GM23338 (cell line): Measurements from ENCODE around the gene ZFP90. TPM values are rescaled to one million over a fixed set of nuclear protein-coding genes. Genes with fewer than 3 reads are reported as not detected.

Experiments used
- ATAC-seq: fragments of 200-7000 bp; cut with Tn5 transposase; 3 replicates; pipeline ENCODE4 v1.9.1; 2020
- DNase-seq: peaks from one replicate; pipeline ENCODE4 v3.0.0-alpha.2; 2015; ENCODE audit warnings: low spot score
- H2AFZ ChIP-seq: fragments of 200-600 bp; sonication (generic); 2 replicates; pipeline ENCODE4 v1.8.0; 2016; ENCODE audit warnings: antibody characterized with exemption, mild to moderate bottlenecking, moderate library complexity
- H3F3A ChIP-seq: fragments of 200-600 bp; sonication (generic); replicated peaks from 2 replicates; pipeline ENCODE4 v1.8.0; 2017; ENCODE audit warnings: antibody characterized with exemption, mixed run types, low read depth
- H3K27ac ChIP-seq: fragments of 200-600 bp; sonication (generic); 2 replicates; pipeline ENCODE4 v1.6.1; 2016; ENCODE audit warnings: low read depth
- H3K27me3 ChIP-seq: fragments of 200-600 bp; sonication (generic); 2 replicates; pipeline ENCODE4 v1.8.0; 2016; ENCODE audit warnings: mild to moderate bottlenecking, mixed run types, moderate library complexity; ENCODE audit not compliant: insufficient read depth
- H3K36me3 ChIP-seq: fragments of 200-600 bp; sonication (generic); 2 replicates; pipeline ENCODE4 v1.8.0; 2016; ENCODE audit warnings: mild to moderate bottlenecking; ENCODE audit not compliant: insufficient read depth
- H3K4me1 ChIP-seq: fragments of 200-600 bp; sonication (generic); 2 replicates; pipeline ENCODE4 v1.8.0; 2016; ENCODE audit warnings: mild to moderate bottlenecking, moderate library complexity; ENCODE audit not compliant: insufficient read depth
- H3K4me2 ChIP-seq: fragments of 200-600 bp; sonication (generic); 2 replicates; pipeline ENCODE4 v1.7.1; 2017; ENCODE audit warnings: mixed run types
- H3K4me3 ChIP-seq: fragments of 200-600 bp; sonication (generic); 2 replicates; pipeline ENCODE4 v1.6.1; 2016; ENCODE audit warnings: mixed run types
- H3K79me2 ChIP-seq: fragments of 200-600 bp; sonication (generic); replicated peaks from 2 replicates; pipeline ENCODE4 v1.8.0; 2017; ENCODE audit warnings: mild to moderate bottlenecking; ENCODE audit not compliant: insufficient read depth
- H3K9me2 ChIP-seq: fragments of 200-600 bp; sonication (generic); 2 replicates; pipeline ENCODE4 v1.8.0; 2017; ENCODE audit not compliant: insufficient read depth
- H4K20me1 ChIP-seq: fragments of 200-600 bp; sonication (generic); replicated peaks from 2 replicates; pipeline ENCODE4 v1.8.0; 2017; ENCODE audit warnings: mild to moderate bottlenecking; ENCODE audit not compliant: insufficient read depth
- H3K27ac Mint-ChIP-seq: 2 replicates; pipeline ENCODE4 v1.8.0; 2020; ENCODE audit warnings: inconsistent platforms, mild to moderate bottlenecking, moderate library complexity, mixed read lengths
- H3K27me3 Mint-ChIP-seq: 3 replicates; pipeline ENCODE4 v1.8.0; 2022; ENCODE audit warnings: low read depth, mild to moderate bottlenecking, moderate library complexity, mixed read lengths, inconsistent platforms; ENCODE audit not compliant: insufficient read depth, poor library complexity
- H3K36me3 Mint-ChIP-seq: 3 replicates; pipeline ENCODE4 v1.8.0; 2021; ENCODE audit warnings: low read depth, mild to moderate bottlenecking, inconsistent platforms, moderate library complexity, mixed read lengths
- H3K4me1 Mint-ChIP-seq: 3 replicates; pipeline ENCODE4 v1.8.0; 2020; ENCODE audit warnings: mild to moderate bottlenecking, inconsistent platforms, mixed read lengths
- H3K4me3 Mint-ChIP-seq: 3 replicates; pipeline ENCODE4 v1.8.0; 2021; ENCODE audit warnings: moderate library complexity, mild to moderate bottlenecking, inconsistent platforms, mixed read lengths
- H3K9me3 Mint-ChIP-seq: 3 replicates; pipeline ENCODE4 v1.8.0; 2020; ENCODE audit warnings: moderate library complexity, mild to moderate bottlenecking, inconsistent platforms, mixed read lengths
- CREB1 ChIP-seq: fragments of 250-450 bp; sonication (Bioruptor Pico); IDR thresholded peaks from 2 replicates; pipeline ENCODE4 v1.5.0; 2020; ENCODE audit warnings: low read depth, mild to moderate bottlenecking, moderate library complexity
- EZH2 ChIP-seq: fragments of 200-600 bp; sonication (generic); IDR thresholded peaks from one replicate; pipeline ENCODE4 v1.8.0; 2017; ENCODE audit warnings: antibody characterized with exemption, mild to moderate bottlenecking, low read depth; ENCODE audit not compliant: unreplicated experiment
- EZH2phosphoT487 ChIP-seq: fragments of 200-600 bp; sonication (generic); IDR thresholded peaks from one replicate; pipeline ENCODE4 v1.8.1; 2018; ENCODE audit warnings: antibody characterized with exemption; ENCODE audit not compliant: unreplicated experiment
- JUNB ChIP-seq: IDR thresholded peaks from one replicate; pipeline ENCODE4 v1.6.1; 2016; ENCODE audit warnings: antibody characterized with exemption; ENCODE audit not compliant: unreplicated experiment
- NANOG ChIP-seq: IDR thresholded peaks from 2 replicates; pipeline ENCODE4 v1.6.1; 2016; ENCODE audit warnings: antibody characterized with exemption, borderline replicate concordance
- POLR2AphosphoS5 ChIP-seq: IDR thresholded peaks from 2 replicates; pipeline ENCODE4 v1.6.1; 2016; ENCODE audit warnings: antibody characterized with exemption, low read depth
- STAT1 ChIP-seq: IDR thresholded peaks from one replicate; pipeline ENCODE4 v1.6.1; 2016; ENCODE audit warnings: antibody characterized with exemption; ENCODE audit not compliant: unreplicated experiment
- ZNF114 ChIP-seq: fragments of 250-450 bp; sonication (Bioruptor Pico); IDR thresholded peaks from 2 replicates; pipeline ENCODE4 v1.5.0; 2020; ENCODE audit warnings: mild to moderate bottlenecking, moderate library complexity
- ZNF331 ChIP-seq: fragments of 250-450 bp; sonication (Bioruptor Pico); IDR thresholded peaks from 2 replicates; pipeline ENCODE4 v1.5.0; 2020; ENCODE audit warnings: low read depth, mild to moderate bottlenecking, moderate library complexity
- ZNF462 ChIP-seq: fragments of 250-450 bp; sonication (Bioruptor Pico); IDR thresholded peaks from 2 replicates; pipeline ENCODE4 v1.5.0; 2020; ENCODE audit warnings: mild to moderate bottlenecking, moderate library complexity
- polyA plus RNA-seq: library from polyadenylated mRNA; unstranded; fragments of >200 nt; fragmentation: Nextera tagmentation; extraction: Ambion mirVana; gene quantifications from 2 replicates; pipeline ENCODE4 v1.2.1, GENCODE V29; 2016
- total RNA-seq: library from RNA; depleted of rRNA; stranded (reverse); fragments of >200 nt; shearing (Covaris generic); gene quantifications from 2 replicates; pipeline ENCODE4 v1.2.3, GENCODE V29; 2014
- TF ChIP-seq, protein P1 (sequence below), 2 experiments: fragments of 200-600 bp in 1 of 2; sonication (generic) in 1 of 2; conservative IDR thresholded peaks; 2 replicates each; pipeline versions ENCODE4 v1.5.1 to v1.6.1; 2016 to 2017; ENCODE audit warnings: antibody characterized with exemption in 2 of 2, low read depth in 2 of 2, mild to moderate bottlenecking in 2 of 2, moderate library complexity in 1 of 2
- TF ChIP-seq, protein P2 (sequence below): IDR thresholded peaks from 2 replicates; pipeline ENCODE4 v1.6.1; 2016; ENCODE audit warnings: antibody characterized with exemption
- TF ChIP-seq, protein P3 (sequence below): IDR thresholded peaks from one replicate; pipeline ENCODE4 v1.6.1; 2018; ENCODE audit warnings: antibody characterized with exemption; ENCODE audit not compliant: unreplicated experiment

ZFP90 gene
- total and polyA plus RNA-seq, 2 experiments from 2014 or later: 12.8 to 14.6 TPM

DNA sequence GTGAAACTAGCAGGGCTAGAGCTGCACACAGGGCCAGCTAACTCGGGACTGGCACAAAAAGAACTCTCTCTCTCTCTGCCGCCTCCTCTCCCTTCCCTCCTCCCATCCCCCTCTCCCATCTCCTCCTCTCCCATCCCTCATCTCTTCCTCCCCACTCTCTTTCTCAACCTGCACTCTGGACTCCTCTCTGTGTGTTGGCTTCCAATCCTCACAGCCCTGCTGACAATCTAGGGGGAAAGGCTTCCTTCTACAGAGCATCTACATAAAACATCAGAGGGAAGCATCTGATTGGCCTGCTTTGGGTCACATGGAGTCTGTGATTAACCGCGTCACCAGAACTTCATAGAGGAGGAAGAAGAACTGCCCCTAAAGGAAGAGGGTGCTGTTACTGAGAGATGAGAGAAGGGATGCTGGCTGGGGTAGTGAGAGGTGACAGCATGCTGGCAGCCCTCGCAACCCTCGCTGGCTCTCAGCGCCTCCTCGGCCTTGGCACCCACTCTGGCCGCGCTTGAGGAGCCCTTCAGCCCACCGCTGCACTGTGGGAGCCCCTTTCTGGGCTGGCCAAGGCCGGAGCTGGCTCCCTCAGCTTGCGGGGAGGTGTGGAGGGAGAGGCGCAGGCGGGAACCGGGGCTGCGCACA lies 12.8 kb upstream of the ZFP90 start:
- Histone ChIP-seq H3K4me3 (no peak overlapping the region), H4K20me1 (no peaks in the 10 kb centered on the region), H3K4me2 (no peak overlapping the region), H2AFZ (no peak overlapping the region; the same call in 1 of the 2 replicates), H3K36me3 (no peaks in the 10 kb centered on the region), H3K27me3 (peaks cover 22% of the 10 kb centered on the region), H3K27ac (no peak overlapping the region), H3K9me2 (no peaks in the 10 kb centered on the region), H3K79me2 (no peaks in the 10 kb centered on the region), H3F3A (0 out of 2 replicates have a peak, but pooled peaks cover 2% of the 10 kb centered on the region), H3K4me1 (peaks cover 17% of the 10 kb centered on the region)
- Mint-ChIP-seq H3K27ac (no peak overlapping the region), H3K4me3 (no peak overlapping the region), H3K36me3 (peaks cover 9% of the 10 kb centered on the region), H3K27me3 (peaks cover 28% of the 10 kb centered on the region), H3K4me1 (peaks cover 13% of the 10 kb centered on the region), H3K9me3 (peaks cover 20% of the 10 kb centered on the region)
- no peak for ATAC-seq
- no peak for TF ChIP-seq EZH2phosphoT487
- no peak for TF ChIP-seq JUNB
- TF ChIP-seq CREB1: no peak
- TF ChIP-seq, protein P1, sequence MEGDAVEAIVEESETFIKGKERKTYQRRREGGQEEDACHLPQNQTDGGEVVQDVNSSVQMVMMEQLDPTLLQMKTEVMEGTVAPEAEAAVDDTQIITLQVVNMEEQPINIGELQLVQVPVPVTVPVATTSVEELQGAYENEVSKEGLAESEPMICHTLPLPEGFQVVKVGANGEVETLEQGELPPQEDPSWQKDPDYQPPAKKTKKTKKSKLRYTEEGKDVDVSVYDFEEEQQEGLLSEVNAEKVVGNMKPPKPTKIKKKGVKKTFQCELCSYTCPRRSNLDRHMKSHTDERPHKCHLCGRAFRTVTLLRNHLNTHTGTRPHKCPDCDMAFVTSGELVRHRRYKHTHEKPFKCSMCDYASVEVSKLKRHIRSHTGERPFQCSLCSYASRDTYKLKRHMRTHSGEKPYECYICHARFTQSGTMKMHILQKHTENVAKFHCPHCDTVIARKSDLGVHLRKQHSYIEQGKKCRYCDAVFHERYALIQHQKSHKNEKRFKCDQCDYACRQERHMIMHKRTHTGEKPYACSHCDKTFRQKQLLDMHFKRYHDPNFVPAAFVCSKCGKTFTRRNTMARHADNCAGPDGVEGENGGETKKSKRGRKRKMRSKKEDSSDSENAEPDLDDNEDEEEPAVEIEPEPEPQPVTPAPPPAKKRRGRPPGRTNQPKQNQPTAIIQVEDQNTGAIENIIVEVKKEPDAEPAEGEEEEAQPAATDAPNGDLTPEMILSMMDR (conservative IDR thresholded peaks at IDR 0.05; ENCODE audit: low read depth in 2 of 2): no peak
- no peak for TF ChIP-seq ZNF462 (CRISPR knock-in tag)
- no peak for TF ChIP-seq ZNF114 (CRISPR knock-in tag)
- TF ChIP-seq ZNF331 (CRISPR knock-in tag): no peak
- no peak for TF ChIP-seq EZH2
- TF ChIP-seq STAT1: no peak
- no peak for TF ChIP-seq POLR2AphosphoS5
- TF ChIP-seq, protein P2, sequence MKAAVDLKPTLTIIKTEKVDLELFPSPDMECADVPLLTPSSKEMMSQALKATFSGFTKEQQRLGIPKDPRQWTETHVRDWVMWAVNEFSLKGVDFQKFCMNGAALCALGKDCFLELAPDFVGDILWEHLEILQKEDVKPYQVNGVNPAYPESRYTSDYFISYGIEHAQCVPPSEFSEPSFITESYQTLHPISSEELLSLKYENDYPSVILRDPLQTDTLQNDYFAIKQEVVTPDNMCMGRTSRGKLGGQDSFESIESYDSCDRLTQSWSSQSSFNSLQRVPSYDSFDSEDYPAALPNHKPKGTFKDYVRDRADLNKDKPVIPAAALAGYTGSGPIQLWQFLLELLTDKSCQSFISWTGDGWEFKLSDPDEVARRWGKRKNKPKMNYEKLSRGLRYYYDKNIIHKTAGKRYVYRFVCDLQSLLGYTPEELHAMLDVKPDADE: no peak
- TF ChIP-seq, protein P3, sequence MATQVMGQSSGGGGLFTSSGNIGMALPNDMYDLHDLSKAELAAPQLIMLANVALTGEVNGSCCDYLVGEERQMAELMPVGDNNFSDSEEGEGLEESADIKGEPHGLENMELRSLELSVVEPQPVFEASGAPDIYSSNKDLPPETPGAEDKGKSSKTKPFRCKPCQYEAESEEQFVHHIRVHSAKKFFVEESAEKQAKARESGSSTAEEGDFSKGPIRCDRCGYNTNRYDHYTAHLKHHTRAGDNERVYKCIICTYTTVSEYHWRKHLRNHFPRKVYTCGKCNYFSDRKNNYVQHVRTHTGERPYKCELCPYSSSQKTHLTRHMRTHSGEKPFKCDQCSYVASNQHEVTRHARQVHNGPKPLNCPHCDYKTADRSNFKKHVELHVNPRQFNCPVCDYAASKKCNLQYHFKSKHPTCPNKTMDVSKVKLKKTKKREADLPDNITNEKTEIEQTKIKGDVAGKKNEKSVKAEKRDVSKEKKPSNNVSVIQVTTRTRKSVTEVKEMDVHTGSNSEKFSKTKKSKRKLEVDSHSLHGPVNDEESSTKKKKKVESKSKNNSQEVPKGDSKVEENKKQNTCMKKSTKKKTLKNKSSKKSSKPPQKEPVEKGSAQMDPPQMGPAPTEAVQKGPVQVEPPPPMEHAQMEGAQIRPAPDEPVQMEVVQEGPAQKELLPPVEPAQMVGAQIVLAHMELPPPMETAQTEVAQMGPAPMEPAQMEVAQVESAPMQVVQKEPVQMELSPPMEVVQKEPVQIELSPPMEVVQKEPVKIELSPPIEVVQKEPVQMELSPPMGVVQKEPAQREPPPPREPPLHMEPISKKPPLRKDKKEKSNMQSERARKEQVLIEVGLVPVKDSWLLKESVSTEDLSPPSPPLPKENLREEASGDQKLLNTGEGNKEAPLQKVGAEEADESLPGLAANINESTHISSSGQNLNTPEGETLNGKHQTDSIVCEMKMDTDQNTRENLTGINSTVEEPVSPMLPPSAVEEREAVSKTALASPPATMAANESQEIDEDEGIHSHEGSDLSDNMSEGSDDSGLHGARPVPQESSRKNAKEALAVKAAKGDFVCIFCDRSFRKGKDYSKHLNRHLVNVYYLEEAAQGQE: no peak
- no peak for TF ChIP-seq NANOG
- DNase-seq: no peak
